Measurements from ENCODE around the gene TAAR6.

- TF ChIP-seq CTCF (conservative IDR thresholded peaks at IDR 0.05 in 1 of 2, IDR thresholded peaks at IDR 0.05 in 1 of 2; ENCODE audit: low read depth in 1 of 2, low read length in 2 of 2) (peak; percentile 65 to 75), EZH2 (IDR thresholded peaks at IDR 0.05; ENCODE audit: low read length, missing control alignments) (no peak)
Observed at GRCh38 chr6:132530293-132530974, 39.7 kb upstream of the TAAR6 start.

All from fibroblast of lung (primary cell).